H1 (cell line): Measurements from ENCODE around the gene RALY. TPM values are rescaled to one million over a fixed set of nuclear protein-coding genes. Genes with fewer than 3 reads are reported as not detected.

Experiments
- CTCF ChIA-PET: fragments of 300-600 bp; sonication (Branson Sonifier 250); formaldehyde crosslinking; loops from one replicate; lab custom pipeline; 2021; ENCODE audit not compliant: partially characterized antibody; lab: Charles Lee
- POLR2A ChIA-PET: fragments of 300-600 bp; sonication (Branson Sonifier 250); formaldehyde crosslinking; loops from one replicate; lab custom pipeline; 2021; ENCODE audit warnings: inconsistent platforms; ENCODE audit not compliant: partially characterized antibody; lab: Charles Lee
- DNase-seq, 2 experiments: peaks; one replicate each; pipeline versions ENCODE4 v3.0.0 to v3.0.0-alpha.2; 2010 to 2022; ENCODE audit warnings: low spot score in 2 of 2, low read depth in 1 of 2, mixed read lengths in 1 of 2
- FAIRE-seq: peaks from 2 replicates; lab custom pipeline; 2011; peaks lifted over from hg19 to GRCh38; lab: Jason Lieb, UNC
- H2AFZ ChIP-seq: 2 replicates; pipeline ENCODE4 v1.8.1; 2012; ENCODE audit warnings: low read length, inconsistent platforms
- H2AK5ac ChIP-seq: 2 replicates; pipeline ENCODE4 v1.6.1; 2013; ENCODE audit warnings: low read depth, low read length
- H2BK120ac ChIP-seq: replicated peaks from 2 replicates; pipeline ENCODE3; 2013; ENCODE audit warnings: low read depth, low read length, inconsistent platforms
- H2BK12ac ChIP-seq: 2 replicates; pipeline ENCODE4 v1.6.1; 2013; ENCODE audit warnings: low read depth, low read length
- H2BK15ac ChIP-seq: 2 replicates; pipeline ENCODE4 v1.6.1; 2013; ENCODE audit warnings: low read length
- H2BK20ac ChIP-seq: 2 replicates; pipeline ENCODE4 v1.6.1; 2013; ENCODE audit warnings: low read length
- H2BK5ac ChIP-seq: 2 replicates; pipeline ENCODE4 v1.6.1; 2013; ENCODE audit warnings: low read depth, low read length
- H3K14ac ChIP-seq: 2 replicates; pipeline ENCODE4 v1.6.1; 2013; ENCODE audit warnings: inconsistent platforms; ENCODE audit not compliant: insufficient read length
- H3K18ac ChIP-seq: 2 replicates; pipeline ENCODE4 v1.6.1; 2013; ENCODE audit warnings: low read length; ENCODE audit errors: extremely low read depth
- H3K23ac ChIP-seq: 2 replicates; pipeline ENCODE4 v1.6.1; 2013; ENCODE audit warnings: inconsistent platforms; ENCODE audit not compliant: insufficient read length
- H3K23me2 ChIP-seq: 2 replicates; pipeline ENCODE4 v1.6.1; 2013; ENCODE audit warnings: low read depth, low read length
- H3K27ac ChIP-seq: 2 replicates; pipeline ENCODE4 v1.6.1; 2011; ENCODE audit warnings: low read depth, low read length, inconsistent platforms
- H3K27me3 ChIP-seq, 4 experiments: replicated peaks in 1 of 4; 1 replicate in 1 of 4; 2 replicates in 3 of 4; pipeline versions ENCODE4 v1.6.1 to v1.8.1; 2011 to 2013; ENCODE audit warnings: low read length in 3 of 4, mild to moderate bottlenecking in 3 of 4, inconsistent platforms in 2 of 4, mixed read lengths in 2 of 4, moderate library complexity in 1 of 4; ENCODE audit not compliant: control insufficient read depth in 3 of 4, insufficient read depth in 3 of 4; ENCODE audit errors: extremely low read depth in 1 of 4
- H3K36me3 ChIP-seq, 4 experiments: 2 replicates each; pipeline versions ENCODE4 v1.6.1 to v1.8.1; 2011 to 2013; ENCODE audit warnings: mild to moderate bottlenecking in 4 of 4, low read length in 3 of 4, moderate library complexity in 2 of 4, control low read depth in 1 of 4, inconsistent platforms in 1 of 4; ENCODE audit not compliant: insufficient read depth in 4 of 4, control insufficient read depth in 2 of 4
- H3K4ac ChIP-seq: replicated peaks from 2 replicates; pipeline ENCODE3; 2013; ENCODE audit warnings: low read length, low read depth, mixed read lengths, inconsistent platforms; ENCODE audit not compliant: insufficient read length
- H3K4me1 ChIP-seq, 4 experiments: replicated peaks in 1 of 4; 1 replicate in 1 of 4; 2 replicates in 3 of 4; pipeline versions ENCODE4 v1.6.1 to v1.8.1; 2011 to 2013; ENCODE audit warnings: low read length in 3 of 4, inconsistent platforms in 2 of 4, mixed read lengths in 1 of 4; ENCODE audit not compliant: insufficient read depth in 4 of 4, control insufficient read depth in 3 of 4
- H3K4me2 ChIP-seq, 2 experiments: 2 replicates each; pipeline versions ENCODE4 v1.6.1 to v1.8.1; 2011 to 2013; ENCODE audit warnings: low read depth in 2 of 2, low read length in 2 of 2, control low read depth in 1 of 2, inconsistent platforms in 1 of 2, mild to moderate bottlenecking in 1 of 2; ENCODE audit not compliant: insufficient read depth in 1 of 2
- H3K4me3 ChIP-seq, 4 experiments: fragments of 200-600, 300-600 bp in 1 of 4; sonication (generic), shearing (Covaris generic), sonication (Bioruptor Twin) in 1 of 4; 2 replicates each; pipeline versions ENCODE4 v1.5.1 to v1.8.1; 2011 to 2016; ENCODE audit warnings: low read length in 4 of 4, low read depth in 3 of 4, control low read depth in 2 of 4, inconsistent platforms in 2 of 4, mild to moderate bottlenecking in 2 of 4, mixed read lengths in 1 of 4, moderate library complexity in 1 of 4; ENCODE audit not compliant: insufficient read depth in 2 of 4; ENCODE audit errors: extremely low read depth in 1 of 4
- H3K56ac ChIP-seq: replicated peaks from 2 replicates; pipeline ENCODE3; 2013; ENCODE audit warnings: low read depth, mild to moderate bottlenecking, mixed read lengths, low read length, inconsistent platforms; ENCODE audit not compliant: insufficient read length
- H3K79me1 ChIP-seq: 2 replicates; pipeline ENCODE4 v1.6.1; 2013; ENCODE audit warnings: low read depth, low read length, control low read depth
- H3K79me2 ChIP-seq, 2 experiments: 2 replicates each; pipeline versions ENCODE4 v1.6.1 to v1.8.1; 2012 to 2013; ENCODE audit warnings: low read length in 2 of 2, mild to moderate bottlenecking in 2 of 2, inconsistent platforms in 1 of 2; ENCODE audit not compliant: insufficient read depth in 2 of 2, control insufficient read depth in 1 of 2
- H3K9ac ChIP-seq, 4 experiments: replicated peaks in 1 of 4; 1 replicate in 1 of 4; 2 replicates in 3 of 4; pipeline versions ENCODE4 v1.6.1 to v1.8.1; 2011 to 2013; ENCODE audit warnings: low read depth in 3 of 4, low read length in 3 of 4, control low read depth in 2 of 4, mild to moderate bottlenecking in 2 of 4, moderate library complexity in 2 of 4, inconsistent platforms in 1 of 4; ENCODE audit errors: extremely low read depth in 1 of 4
- H3K9me3 ChIP-seq, 2 experiments: 2 replicates each; pipeline versions ENCODE4 v1.6.1 to v1.8.1; 2012 to 2013; ENCODE audit warnings: mild to moderate bottlenecking in 2 of 2, moderate library complexity in 2 of 2, control low read depth in 1 of 2, inconsistent platforms in 1 of 2, low read depth in 1 of 2, low read length in 1 of 2, mixed read lengths in 1 of 2; ENCODE audit not compliant: insufficient read depth in 2 of 2
- H4K20me1 ChIP-seq, 2 experiments: replicated peaks in 1 of 2; 2 replicates each; pipeline versions ENCODE3 to v1.8.1; 2011 to 2013; ENCODE audit warnings: inconsistent platforms in 2 of 2, low read length in 2 of 2, mild to moderate bottlenecking in 1 of 2; ENCODE audit not compliant: insufficient read depth in 2 of 2, control insufficient read depth in 1 of 2
- H4K5ac ChIP-seq: 2 replicates; pipeline ENCODE4 v1.6.1; 2013; ENCODE audit warnings: low read length, low read depth, mixed read lengths, inconsistent platforms; ENCODE audit not compliant: insufficient read length
- H4K8ac ChIP-seq: 2 replicates; pipeline ENCODE4 v1.8.0; 2013; ENCODE audit warnings: mild to moderate bottlenecking, moderate library complexity, low read length, inconsistent platforms; ENCODE audit not compliant: insufficient read depth; ENCODE audit errors: extremely low read depth
- H4K91ac ChIP-seq: replicated peaks from 2 replicates; pipeline ENCODE3; 2013; ENCODE audit warnings: low read length, mixed read lengths, inconsistent platforms; ENCODE audit not compliant: insufficient read length
- CBX5 ChIP-seq: fragments of 300-800, 300-1000 bp; sonication (generic); IDR thresholded peaks from 2 replicates; pipeline ENCODE4 v1.7.1; 2016; ENCODE audit warnings: antibody characterized with exemption, low read length, low read depth
- CTBP2 ChIP-seq: IDR thresholded peaks from 2 replicates; pipeline ENCODE4 v1.7.0; 2011; ENCODE audit warnings: borderline replicate concordance, mild to moderate bottlenecking, moderate library complexity, mixed read lengths, low read length; ENCODE audit not compliant: insufficient read depth, insufficient read length
- EZH2 ChIP-seq: fragments of 200-600 bp; sonication (generic); IDR thresholded peaks from 2 replicates; pipeline ENCODE4 v1.7.1; 2012; ENCODE audit warnings: low read depth, mild to moderate bottlenecking, moderate library complexity, low read length, inconsistent platforms; ENCODE audit not compliant: severe bottlenecking
- GTF2F1 ChIP-seq: IDR thresholded peaks from 2 replicates; pipeline ENCODE4 v1.6.1; 2012; ENCODE audit warnings: low read depth, low read length, improper control_type of control experiment, borderline replicate concordance
- HDAC2 ChIP-seq, 2 experiments: fragments of 300-600 bp in 1 of 2; sonication (generic) in 1 of 2; IDR thresholded peaks; 2 replicates each; pipeline ENCODE4 v1.6.1; 2011 to 2012; ENCODE audit warnings: low read depth in 2 of 2, low read length in 2 of 2, mild to moderate bottlenecking in 2 of 2, moderate library complexity in 2 of 2, borderline replicate concordance in 1 of 2, inconsistent platforms in 1 of 2
- HDAC6 ChIP-seq: IDR thresholded peaks from one replicate; pipeline ENCODE4 v1.7.1; 2012; ENCODE audit warnings: low read depth, mild to moderate bottlenecking, inconsistent platforms, low read length, moderate library complexity
- NANOG ChIP-seq: IDR thresholded peaks from 2 replicates; pipeline ENCODE4 v1.6.1; 2011; ENCODE audit warnings: low read length, low read depth, mild to moderate bottlenecking, inconsistent platforms; ENCODE audit not compliant: insufficient read depth, poor library complexity, severe bottlenecking
- NRF1 ChIP-seq: IDR thresholded peaks from 2 replicates; pipeline ENCODE4 v1.6.1; 2011; ENCODE audit warnings: mild to moderate bottlenecking, low read depth, low read length, improper control_type of control experiment
- POU5F1 ChIP-seq: IDR thresholded peaks from 2 replicates; pipeline ENCODE4 v1.6.1; 2011; ENCODE audit warnings: low read depth, mild to moderate bottlenecking, low read length, moderate library complexity
- SAP30 ChIP-seq: fragments of 300-600 bp; sonication (generic); IDR thresholded peaks from 2 replicates; pipeline ENCODE4 v1.7.1; 2012; ENCODE audit warnings: low read length, moderate library complexity, mild to moderate bottlenecking, inconsistent platforms; ENCODE audit not compliant: insufficient read depth, insufficient replicate concordance
- TBP ChIP-seq: IDR thresholded peaks from 2 replicates; pipeline ENCODE4 v1.6.1; 2011; ENCODE audit warnings: low read depth, low read length, improper control_type of control experiment
- TEAD4 ChIP-seq: IDR thresholded peaks from 2 replicates; pipeline ENCODE4 v1.6.1; 2012; ENCODE audit warnings: low read depth, low read length, inconsistent platforms, mixed read lengths
- WGBS, 2 experiments: shearing (Covaris generic) in 1 of 2; methylation state at CpG; one replicate each; pipeline versions ENCODE4 v1.1.6 to v1.1.7; 2013 to 2015; ENCODE audit warnings: low lambda C conversion rate in 2 of 2, mixed read lengths in 2 of 2, inconsistent platforms in 1 of 2, low coverage in 1 of 2, missing lambda C conversion rate in 1 of 2; ENCODE audit not compliant: insufficient replicate concordance in 2 of 2, insufficient coverage in 1 of 2, insufficient read length in 1 of 2; ENCODE audit errors: extremely low coverage in 1 of 2, missing lambda C conversion rate in 1 of 2; 5-methylcytosine and 5-hydroxymethylcytosine counted together
- polyA plus RNA-seq, 7 experiments: library from polyadenylated mRNA; depleted of rRNA in 3 of 7; stranded (reverse) in 5 of 7; unstranded in 2 of 7; fragments of >200 nt in 5 of 7; fragments of 200-250 nt in 2 of 7; gene quantifications; 1 replicate in 5 of 7; 2 replicates in 1 of 7; 4 replicates in 1 of 7; pipeline versions ENCODE4 v1.2.1 to v1.2.3, GENCODE V29; 2011 to 2013; ENCODE audit warnings: missing spikeins in 2 of 7, mixed read lengths in 2 of 7
- total RNA-seq: library from RNA; stranded (reverse); fragmentation: NEBNext Ultra II Directional; extraction: Animal tissue kit (Norgen Biotek cat#: 25700); gene quantifications from 2 replicates; pipeline ENCODE4 v1.2.1, GENCODE V29; 2021

Gene RALY
- total and polyA plus RNA-seq, 2 of the 8 experiments (the other 6 are each of a cell fraction or from before 2014, with no cell fraction given), result 133 to 148 TPM

DNA sequence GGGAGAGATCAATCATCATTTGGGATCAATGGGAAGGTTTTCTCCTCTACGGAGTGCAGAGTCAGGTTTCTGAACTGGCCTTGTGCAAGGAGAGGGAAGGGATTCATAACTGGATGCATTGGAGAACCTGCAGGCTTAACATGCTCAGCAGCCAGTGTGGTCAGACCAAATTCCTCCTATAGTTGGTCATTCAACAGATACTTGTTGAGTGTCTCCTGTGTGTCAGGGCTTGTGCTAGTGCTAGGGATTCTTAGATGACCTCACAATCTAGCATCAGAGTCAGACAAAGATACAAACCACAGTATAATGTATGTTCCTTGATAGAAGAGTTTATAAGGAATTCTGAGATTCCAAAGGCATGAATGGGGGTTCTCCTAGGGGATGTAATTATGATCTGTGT, 23.9 kb downstream of the RALY start:
- Histone ChIP-seq H2BK120ac (no peak overlapping the region), H3K79me1 (peaks cover 19% of the 10 kb centered on the region), H3K4me2 (no peak overlapping the region), H3K4me1 (peaks cover 0 to 20% (median 11%) of the 10 kb centered on the region in 4 experiments; a peak in 6 of 7 replicates), H3K14ac (no peak overlapping the region), H2AK5ac (no peak overlapping the region), H4K20me1 (peaks cover 7 to 22% of the 10 kb centered on the region in 2 experiments), H3K9ac (no peak overlapping the region), H3K9me3 (peaks cover 0 to 3% of the 10 kb centered on the region in 2 experiments; a peak in 1 of 4 replicates), H4K8ac (no peak overlapping the region), H3K27ac (no peak overlapping the region), H2BK5ac (no peak overlapping the region), H3K18ac (no peak overlapping the region), H3K23me2 (peaks cover 2% of the 10 kb centered on the region; the same call in 1 of the 2 replicates), H3K79me2 (peaks cover 4 to 90% of the 10 kb centered on the region in 2 experiments), H3K23ac (no peak overlapping the region)
- POLR2A ChIA-PET, result interaction anchor here (1.1 kb wide), 1 partner anchor 8 kb away, joined by 3 read pairs; no protein-coding TSS in a partner anchor
- DNase-seq (no peak), FAIRE-seq (no peak)
- 87% methylated on average over 1 of the region's 1 CpG; no CpG with 5 or more reads in 1 of the 2 experiments for whole genome bisulfite sequencing, 2 experiments
- TF ChIP-seq POU5F1 (no peak), NRF1 (no peak), NANOG (no peak), TBP (no peak), HDAC6 (no peak), GTF2F1 (no peak), TEAD4 (no peak), EZH2 (no peak), CTBP2 (no peak), CBX5 (no peak), SAP30 (no peak), HDAC2 (IDR thresholded peaks at IDR 0.05; ENCODE audit: borderline replicate concordance in 1 of 2, low read depth in 2 of 2, low read length in 2 of 2) (no peak)
- TF ChIP-seq, all 59 proteins: peak for 0
- H3K36me3 ChIP-seq, result no peaks in the 10 kb centered on the region
- no peak overlapping the region for H2BK15ac ChIP-seq
- H3K56ac ChIP-seq, result no peak overlapping the region
- no peak overlapping the region for H3K4ac ChIP-seq
- no peak overlapping the region for H4K5ac ChIP-seq
- CTCF ChIA-PET, result no interaction called here
- no peak overlapping the region for H2AFZ ChIP-seq
- H4K91ac ChIP-seq, result no peak overlapping the region
- H3K4me3 ChIP-seq, result no peak overlapping the region
- H3K27me3 ChIP-seq, result no peaks in the 10 kb centered on the region
- no peak overlapping the region for H2BK20ac ChIP-seq
- no peak overlapping the region for H2BK12ac ChIP-seq
